SW 1271 (cell line): ENCODE results near the gene TNFAIP8L1.

Experiments used
- DNase-seq, 2 experiments: peaks; one replicate each; lab custom pipeline; 2025; lab: John Stamatoyannopoulos, UW

TNFAIP8L1 gene

GRCh38 chr19:4649392-4650047 is 10.2 kb downstream of the TNFAIP8L1 start:
- no peak for DNase-seq

- DNase-seq: no peak
These were observed 10.8 kb downstream of the TNFAIP8L1 start for GRCh38 chr19:4650159-4650558.

- no peak for DNase-seq
These were observed 12.8 kb downstream of the TNFAIP8L1 start for GRCh38 chr19:4652075-4652474.

GRCh38 chr19:4653793-4654436 is 14.6 kb downstream of the TNFAIP8L1 start:
- DNase-seq: no peak

GRCh38 chr19:4654437-4655361 is 15.4 kb downstream of the TNFAIP8L1 start:
- no peak for DNase-seq

- no peak for DNase-seq
These were observed 16.8 kb downstream of the TNFAIP8L1 start for GRCh38 chr19:4656102-4656501.

- no peak for DNase-seq
These were observed 17.9 kb downstream of the TNFAIP8L1 start for GRCh38 chr19:4657262-4657661.

- no peak for DNase-seq
These were observed 18.5 kb downstream of the TNFAIP8L1 start for GRCh38 chr19:4657835-4658234.

- no peak for DNase-seq
These were observed 21.0 kb downstream of the TNFAIP8L1 start for GRCh38 chr19:4660181-4660791.

- DNase-seq: no peak
These were observed 21.7 kb downstream of the TNFAIP8L1 start for GRCh38 chr19:4660993-4661392.

- DNase-seq: no peak
These were observed 22.8 kb downstream of the TNFAIP8L1 start for GRCh38 chr19:4662020-4662695.

- no peak for DNase-seq
These were observed 23.5 kb downstream of the TNFAIP8L1 start for GRCh38 chr19:4662812-4663211.

GRCh38 chr19:4664642-4665041 is 25.3 kb downstream of the TNFAIP8L1 start:
- no peak for DNase-seq

- peak; percentile 69 to 78 for DNase-seq
These were observed 30.6 kb downstream of the TNFAIP8L1 start, which contains the start of gene MYDGF for GRCh38 chr19:4669723-4670480. MYDGF (minus strand) TSS chr19:4670342; CDS start chr19:4670334, 8 bp downstream.

GRCh38 chr19:4671185-4671851 is 32.0 kb downstream of the TNFAIP8L1 start:
- DNase-seq: no peak

GRCh38 chr19:4673216-4673615 is 33.9 kb downstream of the TNFAIP8L1 start:
- DNase-seq: no peak

GRCh38 chr19:4673726-4674125 is 34.4 kb downstream of the TNFAIP8L1 start:
- no peak for DNase-seq

GRCh38 chr19:4675346-4675745 is 36.0 kb downstream of the TNFAIP8L1 start:
- DNase-seq: no peak

GRCh38 chr19:4676955-4677731 is 37.8 kb downstream of the TNFAIP8L1 start:
- DNase-seq: peak in 1 of 2 experiments; percentile 17
